NCI-H1694 (cell line): Measurements from ENCODE around the gene CCDC85A.

Experiments used
- DNase-seq: peaks from one replicate; lab custom pipeline; 2025; lab: John Stamatoyannopoulos, UW

Gene CCDC85A

DNA sequence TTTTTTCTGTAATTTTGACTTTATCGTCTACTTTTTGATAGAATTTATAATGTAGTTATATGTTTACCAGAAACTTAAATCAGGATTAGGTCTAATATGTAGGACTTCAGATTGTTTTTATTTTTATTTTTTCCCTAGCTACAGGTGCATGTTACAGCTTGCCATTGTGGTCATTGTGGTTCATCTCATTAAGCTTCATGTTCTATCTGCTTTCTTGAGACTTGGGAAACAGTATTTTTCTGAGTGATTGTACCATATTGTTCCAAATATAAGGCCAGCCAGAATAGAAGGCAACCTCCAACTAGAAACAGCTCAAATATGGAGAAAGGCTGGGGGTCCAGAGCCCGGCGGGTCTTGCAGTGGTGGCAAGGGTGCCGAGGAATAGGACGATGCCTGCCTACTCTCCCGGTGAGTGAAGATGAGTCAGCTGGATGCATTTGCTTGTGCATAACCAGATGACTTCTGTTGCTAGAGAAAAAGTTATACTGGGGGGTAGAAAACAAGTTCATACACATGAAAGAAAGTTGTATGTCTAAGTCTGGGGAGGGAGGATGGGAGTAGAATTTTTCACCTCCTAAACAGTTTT, 188.4 kb downstream of the CCDC85A start:
- no peak for DNase-seq

DNA sequence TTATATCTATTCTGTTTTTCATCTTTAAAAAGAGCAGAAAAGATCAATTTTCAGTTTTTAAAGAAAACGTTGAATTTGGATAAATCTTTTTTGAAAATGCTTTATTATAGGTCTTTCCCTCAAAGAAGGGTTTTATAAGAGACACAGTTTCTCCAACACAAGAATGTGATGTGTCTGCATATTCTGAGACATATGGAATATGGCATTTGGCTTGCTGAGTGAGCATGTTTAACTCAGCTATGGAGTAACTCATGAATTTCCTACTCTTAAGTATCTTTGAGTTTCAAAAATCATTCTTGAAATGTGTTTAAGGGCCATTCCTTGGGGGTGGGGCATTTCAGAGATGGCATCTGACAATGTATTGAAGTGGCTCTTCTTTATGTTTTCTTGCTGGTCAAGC, 191.5 kb downstream of the CCDC85A start:
- no peak for DNase-seq

DNA sequence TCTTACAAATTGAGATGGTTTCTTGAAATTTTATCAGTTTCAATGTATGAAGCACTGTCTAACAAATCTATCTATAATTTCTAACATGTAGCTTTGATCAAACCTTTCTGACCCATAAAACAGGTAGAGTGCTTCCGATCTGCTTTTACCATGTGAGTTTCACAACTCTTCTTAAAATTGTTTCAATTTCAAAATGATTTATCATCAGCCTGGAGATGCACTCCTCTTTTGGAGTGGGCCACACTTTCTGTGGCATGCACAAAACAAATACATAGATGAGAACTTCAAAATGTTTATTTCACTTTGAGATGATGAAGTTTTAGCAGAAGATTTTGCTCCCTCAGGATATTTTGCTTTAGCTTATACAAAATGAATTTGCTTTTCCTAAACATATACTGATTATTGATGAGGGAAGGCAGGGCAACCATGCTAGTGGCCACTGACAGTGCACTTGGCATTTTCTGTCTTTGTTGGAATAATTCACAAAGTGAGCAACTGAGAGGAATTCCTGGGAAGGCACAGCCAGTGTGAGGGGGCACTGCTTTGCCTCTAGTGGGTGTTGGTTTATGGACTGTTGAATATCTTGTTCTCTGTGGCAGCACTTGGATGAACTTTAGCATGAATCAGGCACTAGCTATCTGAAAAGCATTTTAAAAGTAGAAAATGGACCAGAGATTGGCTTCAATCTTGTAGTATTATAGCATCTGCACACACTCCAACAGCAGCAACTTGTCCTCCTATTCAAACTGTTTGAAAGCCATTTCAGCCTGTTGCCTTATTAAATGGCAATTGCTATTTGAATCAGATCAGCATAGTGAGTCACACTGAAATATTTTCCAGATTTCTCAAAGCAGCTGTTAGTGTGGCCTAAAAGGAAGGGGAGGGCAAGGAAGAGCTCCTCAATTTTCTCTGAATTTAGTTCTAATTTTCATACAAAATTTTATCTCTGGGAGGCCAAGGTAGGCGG, 193.2 kb downstream of the CCDC85A start:
- DNase-seq: no peak

DNA sequence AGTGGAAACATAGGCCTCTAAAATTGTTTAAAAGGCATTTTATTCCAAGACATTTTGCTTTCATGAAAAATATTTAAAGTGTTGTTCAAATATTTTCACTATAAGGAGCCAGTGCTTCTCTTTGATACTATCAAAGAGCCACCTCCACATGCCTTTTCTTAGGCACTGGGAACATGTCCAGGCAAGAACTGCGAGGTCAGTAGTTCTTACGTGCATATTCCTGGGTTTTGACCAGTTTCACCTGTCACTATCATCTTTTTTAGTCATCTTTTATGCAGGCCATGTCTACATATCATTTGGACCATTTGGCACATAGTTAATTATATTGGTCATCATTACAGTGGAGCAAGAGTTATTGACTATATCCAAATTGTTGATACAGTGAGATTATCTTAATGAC, 195.3 kb downstream of the CCDC85A start:
- DNase-seq: no peak

DNA sequence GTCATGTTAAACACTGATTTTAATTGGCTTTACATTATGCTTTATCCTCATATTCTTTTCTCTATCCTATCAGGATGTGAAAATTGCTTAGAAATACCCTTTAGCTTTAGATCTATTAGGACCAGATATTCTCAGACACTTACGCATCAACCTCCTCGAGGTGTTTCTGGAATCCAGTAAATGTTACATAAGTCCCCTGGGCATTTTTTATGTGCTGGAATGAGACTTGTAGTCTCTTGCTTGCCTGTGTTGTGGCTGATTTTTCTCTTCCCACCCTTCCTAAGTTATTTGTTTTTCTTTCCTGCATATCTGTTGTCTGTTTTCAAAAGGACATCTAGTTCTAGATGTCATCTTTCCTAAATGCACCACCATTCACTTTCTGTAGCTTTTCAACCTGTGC, 197.1 kb downstream of the CCDC85A start:
- no peak for DNase-seq

DNA sequence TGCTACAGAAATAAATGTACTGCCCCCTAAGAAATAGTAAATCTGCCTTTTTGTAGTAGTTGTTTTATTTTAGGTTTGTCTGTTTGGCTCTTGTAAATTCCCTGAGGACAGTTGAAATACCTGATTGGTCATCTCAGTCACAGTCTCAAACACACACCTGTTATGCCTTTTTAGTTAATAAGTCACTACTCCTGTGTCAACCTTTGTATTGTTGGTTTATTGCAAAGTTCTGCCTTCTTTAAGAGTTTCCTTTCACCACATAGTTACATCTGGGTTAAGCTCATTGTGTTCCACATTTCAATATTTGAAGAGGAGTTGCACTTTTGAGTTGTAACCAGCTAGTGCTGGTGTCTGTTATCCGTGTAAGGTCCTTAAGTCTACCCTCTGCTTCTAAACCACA, 198.7 kb downstream of the CCDC85A start:
- DNase-seq: no peak

DNA sequence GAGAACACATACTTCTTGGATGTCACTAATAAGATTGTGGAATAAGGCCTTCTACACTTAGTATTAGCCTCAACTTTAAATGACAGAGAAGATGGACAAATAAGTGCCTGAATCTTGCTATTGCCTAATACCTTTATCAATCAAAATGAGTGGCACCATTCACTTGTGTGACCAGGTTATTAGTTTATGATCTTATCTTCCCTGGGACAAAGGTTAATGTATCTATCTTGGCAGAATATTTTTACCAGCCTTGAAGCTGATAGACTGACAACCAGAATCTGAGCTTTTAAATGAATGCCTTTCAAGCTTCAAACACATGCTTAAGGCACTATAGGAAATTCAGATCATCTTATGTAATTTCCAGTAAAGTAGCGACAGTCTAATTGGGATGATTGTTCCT, 202.9 kb downstream of the CCDC85A start:
- no peak for DNase-seq

DNA sequence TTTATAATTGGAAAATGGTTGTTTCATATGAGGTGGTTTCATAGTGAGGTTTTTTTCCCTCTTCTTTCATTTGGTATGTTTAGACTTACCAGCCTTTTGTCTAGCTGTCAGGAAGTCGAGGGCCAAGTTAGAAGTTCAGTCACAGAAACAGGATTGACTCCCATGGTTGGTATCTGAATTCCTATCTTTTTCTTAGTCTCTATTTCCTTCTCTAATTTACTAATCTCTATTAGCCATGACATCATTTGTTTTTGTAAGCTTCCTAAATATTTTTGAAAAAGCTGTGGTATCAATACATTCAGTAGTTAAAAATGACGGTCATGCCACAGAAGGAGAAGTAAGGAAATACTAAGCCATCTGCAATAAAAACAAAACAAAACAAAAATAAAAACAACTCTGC, 206.9 kb downstream of the CCDC85A start:
- no peak for DNase-seq

DNA sequence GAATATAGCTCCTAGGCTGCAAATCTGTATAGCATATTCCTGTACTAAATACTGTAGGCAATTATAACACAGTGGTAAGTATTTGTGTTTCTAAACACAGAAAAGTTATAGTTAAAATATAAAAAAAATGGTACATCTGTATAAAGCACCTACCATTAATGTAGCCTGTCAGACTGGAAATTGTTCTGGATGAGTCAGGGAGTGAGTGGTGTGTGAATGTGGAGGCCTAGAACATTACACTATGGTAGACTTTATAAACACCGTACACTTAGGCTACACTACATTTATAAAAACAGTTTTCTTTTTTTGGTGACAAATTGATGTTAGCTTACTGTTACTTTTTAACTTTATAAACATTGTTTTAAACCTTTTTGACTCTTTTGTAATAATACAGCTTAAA, 226.3 kb downstream of the CCDC85A start:
- no peak for DNase-seq

DNA sequence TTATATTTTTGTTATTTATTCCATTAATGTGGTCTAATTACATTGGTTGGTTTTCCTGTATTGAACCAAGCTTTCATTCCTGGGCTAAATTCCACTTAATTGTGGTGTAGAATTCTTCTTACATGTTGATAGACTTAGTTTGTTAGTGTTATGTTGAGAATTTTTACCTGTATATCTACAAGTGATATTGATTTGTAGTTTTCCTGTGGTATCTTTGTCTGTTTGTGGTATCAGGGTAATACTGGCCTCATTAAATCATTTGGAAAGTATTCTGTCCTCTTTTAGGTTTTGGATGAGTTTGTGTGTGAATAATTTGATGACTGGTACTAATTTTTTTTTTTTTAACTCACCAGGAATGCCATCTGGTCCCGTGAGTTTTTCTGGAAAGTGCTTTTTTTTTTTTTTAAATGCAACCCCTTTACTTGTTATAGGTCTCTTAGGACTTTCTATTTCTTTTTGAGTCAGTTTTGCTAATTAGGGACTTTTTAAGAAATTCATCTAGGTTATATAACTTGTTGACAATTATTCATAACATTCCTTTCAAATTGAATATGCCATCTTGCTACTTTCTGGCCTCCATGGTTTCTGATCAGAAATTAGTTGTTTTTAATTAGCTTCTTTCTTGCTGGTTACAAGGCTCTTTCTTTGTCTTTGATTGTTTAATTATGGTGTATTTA, 232.8 kb downstream of the CCDC85A start:
- DNase-seq: no peak
